Measurements from ENCODE around the gene PAX5. TPM values are rescaled to one million over a fixed set of nuclear protein-coding genes. Genes with fewer than 3 reads are reported as not detected.

PAX5 gene
- total RNA-seq, 1 donor from 2014 or later: not detected

DNA sequence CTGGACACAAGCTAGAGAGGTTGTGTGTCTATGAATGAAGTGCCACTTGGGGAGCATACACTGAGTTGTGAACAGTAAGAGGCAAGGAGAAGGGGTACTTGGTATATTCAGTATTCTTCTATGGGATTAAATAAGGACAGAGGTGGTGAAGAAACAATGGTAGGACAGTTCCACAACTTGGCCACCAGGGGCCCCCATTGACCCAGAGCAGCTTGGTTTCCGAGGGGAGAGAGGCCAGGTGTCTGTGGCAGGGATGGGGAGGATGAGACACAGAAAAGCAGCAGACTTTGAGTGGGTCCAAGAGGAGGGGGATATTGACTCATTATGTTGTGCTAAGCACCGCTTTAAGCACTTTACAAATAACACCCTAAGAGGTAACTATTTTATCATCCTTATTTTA lies 240.8 kb downstream of the PAX5 start:
- TF ChIP-seq, protein P1, sequence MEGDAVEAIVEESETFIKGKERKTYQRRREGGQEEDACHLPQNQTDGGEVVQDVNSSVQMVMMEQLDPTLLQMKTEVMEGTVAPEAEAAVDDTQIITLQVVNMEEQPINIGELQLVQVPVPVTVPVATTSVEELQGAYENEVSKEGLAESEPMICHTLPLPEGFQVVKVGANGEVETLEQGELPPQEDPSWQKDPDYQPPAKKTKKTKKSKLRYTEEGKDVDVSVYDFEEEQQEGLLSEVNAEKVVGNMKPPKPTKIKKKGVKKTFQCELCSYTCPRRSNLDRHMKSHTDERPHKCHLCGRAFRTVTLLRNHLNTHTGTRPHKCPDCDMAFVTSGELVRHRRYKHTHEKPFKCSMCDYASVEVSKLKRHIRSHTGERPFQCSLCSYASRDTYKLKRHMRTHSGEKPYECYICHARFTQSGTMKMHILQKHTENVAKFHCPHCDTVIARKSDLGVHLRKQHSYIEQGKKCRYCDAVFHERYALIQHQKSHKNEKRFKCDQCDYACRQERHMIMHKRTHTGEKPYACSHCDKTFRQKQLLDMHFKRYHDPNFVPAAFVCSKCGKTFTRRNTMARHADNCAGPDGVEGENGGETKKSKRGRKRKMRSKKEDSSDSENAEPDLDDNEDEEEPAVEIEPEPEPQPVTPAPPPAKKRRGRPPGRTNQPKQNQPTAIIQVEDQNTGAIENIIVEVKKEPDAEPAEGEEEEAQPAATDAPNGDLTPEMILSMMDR (IDR thresholded peaks at IDR 0.05): no peak
- no peaks in the 10 kb centered on the region for H3K27me3 ChIP-seq
- intact Hi-C loops (cut with DNase I): no loop called here

DNA sequence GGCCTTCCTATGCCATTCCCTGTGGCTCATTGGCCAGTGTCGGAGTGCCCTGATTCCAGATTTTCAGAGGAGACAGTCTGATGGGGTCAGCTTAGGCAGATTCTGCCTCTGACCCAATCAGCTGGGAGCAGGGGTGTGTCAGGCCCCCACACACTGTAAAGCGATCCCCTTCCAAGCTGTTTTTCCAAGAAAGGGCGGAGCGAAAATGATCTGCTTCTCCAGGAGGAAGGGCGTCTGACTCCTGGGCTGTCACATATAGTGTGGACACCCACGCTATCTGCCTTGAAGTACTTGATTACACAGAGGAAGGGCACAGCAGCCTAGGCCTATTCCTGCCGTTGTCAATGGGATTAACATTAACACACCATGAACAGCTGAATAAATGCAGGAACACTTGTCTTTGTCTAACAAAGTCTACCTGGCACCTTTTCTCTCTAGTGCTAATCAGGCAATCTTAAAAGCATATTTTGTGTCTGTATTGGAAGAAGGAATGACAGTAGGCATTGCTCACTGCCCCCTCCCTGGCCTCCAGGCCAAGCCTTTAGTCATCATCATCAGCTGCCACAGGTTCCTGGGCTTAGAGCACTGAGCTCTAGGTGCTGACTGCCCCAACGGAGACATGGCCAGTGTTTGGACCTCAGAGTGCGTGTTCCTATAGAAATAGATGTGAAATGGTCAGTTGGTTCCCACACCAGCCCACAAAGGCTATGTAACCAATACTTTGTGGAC lies 242.7 kb downstream of the PAX5 start:
- no peaks in the 10 kb centered on the region for H3K27me3 ChIP-seq
- intact Hi-C loops (cut with DNase I): no loop called here
- no peak for DNase-seq (ENCODE audit: low spot score in 2 of 2)
- H3K4me3 ChIP-seq: no peak overlapping the region
- H3K36me3 ChIP-seq: no peaks in the 10 kb centered on the region
- H3K9me3 ChIP-seq: peaks cover 0 to 5% of the 10 kb centered on the region in 2 donors
- no peaks in the 10 kb centered on the region for H3K4me1 ChIP-seq
- H3K27ac ChIP-seq: no peak overlapping the region
- TF ChIP-seq, protein P1 (IDR thresholded peaks at IDR 0.05): no peak

More for the DNA sequence above, 240.8 kb downstream of the PAX5 start:
- Histone ChIP-seq H3K4me1 (no peaks in the 10 kb centered on the region), H3K36me3 (no peaks in the 10 kb centered on the region), H3K9me3 (peaks cover 0 to 5% of the 10 kb centered on the region in 2 donors), H3K27ac (no peak overlapping the region), H3K4me3 (no peak overlapping the region)
- DNase-seq (ENCODE audit: low spot score in 2 of 2): no peak

DNA sequence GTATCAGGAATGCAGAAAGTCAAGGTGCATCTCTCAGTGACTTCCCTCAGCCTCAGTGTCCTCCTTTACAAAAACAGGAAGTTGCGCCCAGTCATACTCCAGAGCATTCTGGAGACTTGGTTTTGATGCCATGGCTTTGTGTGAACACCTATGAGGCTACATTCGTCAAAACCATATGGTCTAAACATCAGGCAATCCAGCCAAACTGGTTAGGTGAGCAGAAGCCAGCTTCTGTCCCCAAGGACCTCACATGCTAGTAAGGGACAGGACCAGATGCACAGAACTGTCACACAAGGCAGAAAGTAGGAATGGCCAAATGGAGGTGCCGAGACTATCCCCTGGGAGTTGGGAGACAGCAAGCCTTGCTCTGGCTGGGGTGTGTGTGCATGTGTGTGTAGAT lies 244.2 kb downstream of the PAX5 start:
- no peaks in the 10 kb centered on the region for H3K27me3 ChIP-seq
- no peak for DNase-seq (ENCODE audit: low spot score in 2 of 2)
- no peaks in the 10 kb centered on the region for H3K36me3 ChIP-seq
- TF ChIP-seq, protein P1 (IDR thresholded peaks at IDR 0.05): no peak
- no peak overlapping the region for H3K27ac ChIP-seq
- H3K4me3 ChIP-seq: no peak overlapping the region
- no peaks in the 10 kb centered on the region for H3K4me1 ChIP-seq
- H3K9me3 ChIP-seq: peaks cover 0 to 5% of the 10 kb centered on the region in 2 donors
- intact Hi-C loops (cut with DNase I): no loop called here

DNA sequence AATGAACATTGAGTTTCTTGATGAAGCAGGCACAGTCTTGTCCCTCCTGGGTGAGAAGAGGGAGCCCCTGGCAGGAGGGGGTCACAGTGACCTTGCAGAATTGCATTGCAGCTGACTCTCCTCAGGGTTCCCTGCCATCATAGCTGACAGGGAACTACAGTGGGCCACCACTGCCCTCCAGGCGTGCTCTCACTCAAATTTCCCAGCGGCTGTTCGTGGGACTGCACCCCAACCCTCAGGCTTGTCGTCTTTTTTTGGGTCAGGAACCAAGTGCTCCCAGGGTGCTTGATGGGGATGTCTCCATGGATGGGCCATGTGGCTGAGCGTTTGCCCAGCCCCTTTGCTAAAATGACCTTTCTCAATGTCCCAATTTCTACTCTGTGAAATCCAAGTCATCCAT lies 245.5 kb downstream of the PAX5 start:
- intact Hi-C loops (cut with DNase I): no loop called here
- peaks cover 0 to 4% of the 10 kb centered on the region in 2 donors for H3K9me3 ChIP-seq
- H3K27me3 ChIP-seq: no peaks in the 10 kb centered on the region
- TF ChIP-seq, protein P1 (IDR thresholded peaks at IDR 0.05): peak in 1 of 3 experiments; percentile 12
- H3K36me3 ChIP-seq: no peaks in the 10 kb centered on the region
- DNase-seq (ENCODE audit: low spot score in 2 of 2): no peak
- H3K4me3 ChIP-seq: no peak overlapping the region
- H3K27ac ChIP-seq: no peak overlapping the region
- no peaks in the 10 kb centered on the region for H3K4me1 ChIP-seq

DNA sequence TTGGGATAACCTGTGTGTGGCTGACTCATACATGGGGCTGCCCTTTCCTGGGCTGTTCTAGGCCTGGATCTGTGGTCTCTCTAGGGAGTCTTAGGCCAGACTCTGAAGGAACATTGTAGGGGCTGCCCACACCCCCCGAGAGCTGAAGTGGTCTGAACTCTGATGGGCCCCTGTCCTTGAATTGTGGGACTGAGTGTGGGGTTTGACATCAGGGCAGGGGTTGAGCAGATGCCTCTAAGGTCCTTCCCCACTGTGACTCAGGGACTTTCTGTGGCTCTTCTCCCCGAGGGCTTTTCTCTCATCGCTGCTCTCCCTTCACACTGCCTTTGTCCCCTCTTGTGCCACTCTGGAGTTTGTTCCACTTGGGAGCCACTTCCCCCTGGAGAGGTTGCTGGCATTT lies 246.4 kb downstream of the PAX5 start:
- intact Hi-C loops (cut with DNase I): no loop called here
- H3K4me1 ChIP-seq: no peaks in the 10 kb centered on the region
- no peak for DNase-seq (ENCODE audit: low spot score in 2 of 2)
- no peak overlapping the region for H3K4me3 ChIP-seq
- no peaks in the 10 kb centered on the region for H3K9me3 ChIP-seq
- H3K36me3 ChIP-seq: no peaks in the 10 kb centered on the region
- no peaks in the 10 kb centered on the region for H3K27me3 ChIP-seq
- TF ChIP-seq, protein P1 (IDR thresholded peaks at IDR 0.05): no peak
- H3K27ac ChIP-seq: no peak overlapping the region

Other genes starting within 250 kb of the PAX5 start
- gene ZCCHC7, start 86.3 kb upstream of the PAX5 start, total RNA-seq: 25.1 TPM

Measured in ascending aorta (tissue), 2 donors.